ENCODE data around the gene NAA38.
A peak's percentile ranks its signal among the peaks of the same experiment; 100 is the strongest.

NAA38 gene

GRCh38 chr17:7852919-7853690 lies 4.3 kb downstream of the NAA38 start:
- peak; percentile 77 for DNase-seq (ENCODE audit: low read depth, low spot score)

DNA sequence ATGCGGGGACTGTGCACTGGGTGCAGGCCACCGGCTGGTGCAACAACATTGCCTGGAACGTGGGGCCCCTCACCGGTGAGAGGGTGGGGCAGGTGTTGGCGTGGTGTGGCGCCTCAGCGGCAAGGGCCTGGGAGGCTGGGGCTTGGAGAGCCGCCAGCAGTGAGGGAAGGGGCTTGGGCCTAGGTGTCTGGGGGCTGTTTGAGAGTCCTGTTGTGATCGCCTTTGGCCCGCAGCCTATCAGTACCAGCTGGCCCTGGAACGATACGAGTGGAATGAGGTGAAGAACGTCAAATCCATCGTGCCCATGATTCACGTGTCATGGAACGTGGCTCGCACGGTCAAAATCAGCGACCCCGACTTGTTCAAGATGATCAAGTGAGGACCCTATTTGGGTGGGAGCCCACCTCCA lies 5.1 kb downstream of the NAA38 start:
- DNase-seq (ENCODE audit: low read depth, low spot score), result no peak

DNA sequence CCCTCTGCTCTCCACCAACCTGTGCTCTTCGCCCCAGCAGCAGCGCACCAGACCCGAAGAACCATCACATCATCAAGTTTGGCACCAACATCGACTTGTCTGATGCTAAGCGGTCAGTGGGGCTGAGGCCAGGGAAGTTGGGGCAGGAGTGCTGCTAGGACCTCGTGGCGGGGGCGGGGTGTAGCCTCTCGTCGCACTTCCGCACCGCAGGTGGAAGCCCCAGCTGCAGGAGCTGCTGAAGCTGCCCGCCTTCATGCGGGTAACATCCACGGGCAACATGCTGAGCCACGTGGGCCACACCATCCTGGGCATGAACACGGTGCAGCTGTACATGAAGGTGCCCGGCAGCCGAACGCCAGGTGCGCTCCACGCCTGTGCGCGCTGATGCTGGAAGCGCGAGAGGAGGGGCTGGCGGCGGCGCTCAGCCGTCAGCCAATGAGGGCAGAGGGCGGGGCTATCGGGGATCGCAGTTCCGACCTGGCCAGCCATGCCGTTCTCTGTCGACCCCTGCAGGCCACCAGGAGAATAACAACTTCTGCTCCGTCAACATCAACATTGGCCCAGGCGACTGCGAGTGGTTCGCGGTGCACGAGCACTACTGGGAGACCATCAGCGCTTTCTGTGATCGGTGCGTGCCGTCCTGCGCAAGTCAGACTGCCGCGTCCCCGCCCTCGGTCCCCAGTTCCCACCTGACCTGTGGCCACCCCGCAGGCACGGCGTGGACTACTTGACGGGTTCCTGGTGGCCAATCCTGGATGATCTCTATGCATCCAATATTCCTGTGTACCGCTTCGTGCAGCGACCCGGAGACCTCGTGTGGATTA lies 5.7 kb downstream of the NAA38 start:
- peak; percentile 94 for DNase-seq (ENCODE audit: low read depth, low spot score)

DNA sequence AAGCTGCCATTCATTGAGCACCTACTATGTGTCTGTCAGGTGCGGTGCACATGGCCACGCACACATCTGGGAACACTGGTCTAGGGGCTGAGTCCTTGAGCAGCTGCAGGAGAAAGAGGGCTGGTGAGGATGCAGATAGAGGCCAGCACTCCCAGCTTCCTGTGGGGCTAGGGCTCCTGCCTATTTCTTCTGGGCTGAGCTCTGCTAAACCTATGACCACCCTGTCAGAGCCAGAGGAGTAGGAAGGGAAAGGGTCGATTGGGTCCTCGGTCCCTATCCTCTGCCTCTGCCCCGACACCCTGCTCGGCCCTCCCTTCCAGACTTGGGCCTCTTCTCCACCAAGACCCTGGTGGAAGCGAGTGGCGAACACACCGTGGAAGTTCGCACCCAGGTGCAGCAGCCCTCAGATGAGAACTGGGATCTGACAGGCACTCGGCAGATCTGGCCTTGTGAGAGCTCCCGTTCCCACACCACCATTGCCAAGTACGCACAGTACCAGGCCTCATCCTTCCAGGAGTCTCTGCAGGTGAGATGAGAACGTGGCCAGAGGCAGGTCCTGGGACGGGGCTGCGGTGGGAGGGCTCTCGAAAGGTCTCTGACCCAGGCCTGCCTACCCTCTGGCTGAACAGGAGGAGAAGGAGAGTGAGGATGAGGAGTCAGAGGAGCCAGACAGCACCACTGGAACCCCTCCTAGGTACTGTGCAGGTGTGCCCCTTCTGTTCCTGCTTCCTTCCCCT lies 6.5 kb downstream of the NAA38 start:
- no peak for DNase-seq (ENCODE audit: low read depth, low spot score)

DNA sequence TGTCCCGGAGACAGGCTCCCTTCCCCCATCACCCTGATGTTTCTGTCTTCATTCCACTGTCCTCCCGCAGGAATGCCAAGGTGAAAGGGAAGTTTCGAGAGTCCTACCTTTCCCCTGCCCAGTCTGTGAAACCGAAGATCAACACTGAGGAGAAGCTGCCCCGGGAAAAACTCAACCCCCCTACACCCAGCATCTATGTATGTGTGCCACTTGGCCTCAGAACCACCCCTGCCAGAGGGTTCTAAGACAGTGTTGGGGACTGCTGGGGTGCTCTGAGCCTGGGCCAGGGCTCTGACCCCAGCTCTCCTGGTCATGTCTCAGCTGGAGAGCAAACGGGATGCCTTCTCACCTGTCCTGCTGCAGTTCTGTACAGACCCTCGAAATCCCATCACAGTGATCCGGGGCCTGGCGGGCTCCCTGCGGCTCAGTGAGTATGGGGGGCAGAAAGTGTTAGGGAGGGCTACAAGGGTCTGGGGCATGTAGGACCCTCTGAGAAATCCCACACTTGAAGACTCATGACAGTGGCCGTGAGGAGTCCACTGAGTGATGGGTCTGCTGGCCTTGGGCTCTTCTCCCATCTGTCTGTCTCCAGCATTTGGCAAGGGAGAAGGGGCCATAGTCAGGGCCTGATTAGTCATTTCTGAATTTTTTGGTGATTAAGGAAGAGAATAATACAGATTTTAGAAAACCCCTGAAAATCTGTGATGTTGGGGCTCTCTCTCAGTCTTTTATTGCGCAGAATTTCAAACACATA lies 7.4 kb downstream of the NAA38 start:
- no peak for DNase-seq (ENCODE audit: low read depth, low spot score)

DNA sequence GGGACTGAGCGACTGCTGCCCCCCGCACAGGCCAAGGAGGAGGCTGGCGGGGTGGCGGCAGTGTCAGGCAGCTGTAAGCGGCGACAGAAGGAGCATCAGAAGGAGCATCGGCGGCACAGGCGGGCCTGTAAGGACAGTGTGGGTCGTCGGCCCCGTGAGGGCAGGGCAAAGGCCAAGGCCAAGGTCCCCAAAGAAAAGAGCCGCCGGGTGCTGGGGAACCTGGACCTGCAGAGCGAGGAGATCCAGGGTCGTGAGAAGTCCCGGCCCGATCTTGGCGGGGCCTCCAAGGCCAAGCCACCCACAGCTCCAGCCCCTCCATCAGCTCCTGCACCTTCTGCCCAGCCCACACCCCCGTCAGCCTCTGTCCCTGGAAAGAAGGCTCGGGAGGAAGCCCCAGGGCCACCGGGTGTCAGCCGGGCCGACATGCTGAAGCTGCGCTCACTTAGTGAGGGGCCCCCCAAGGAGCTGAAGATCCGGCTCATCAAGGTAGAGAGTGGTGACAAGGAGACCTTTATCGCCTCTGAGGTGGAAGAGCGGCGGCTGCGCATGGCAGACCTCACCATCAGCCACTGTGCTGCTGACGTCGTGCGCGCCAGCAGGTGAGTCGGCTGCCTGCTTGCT lies 8.1 kb downstream of the NAA38 start:
- DNase-seq (ENCODE audit: low read depth, low spot score), result no peak

DNA sequence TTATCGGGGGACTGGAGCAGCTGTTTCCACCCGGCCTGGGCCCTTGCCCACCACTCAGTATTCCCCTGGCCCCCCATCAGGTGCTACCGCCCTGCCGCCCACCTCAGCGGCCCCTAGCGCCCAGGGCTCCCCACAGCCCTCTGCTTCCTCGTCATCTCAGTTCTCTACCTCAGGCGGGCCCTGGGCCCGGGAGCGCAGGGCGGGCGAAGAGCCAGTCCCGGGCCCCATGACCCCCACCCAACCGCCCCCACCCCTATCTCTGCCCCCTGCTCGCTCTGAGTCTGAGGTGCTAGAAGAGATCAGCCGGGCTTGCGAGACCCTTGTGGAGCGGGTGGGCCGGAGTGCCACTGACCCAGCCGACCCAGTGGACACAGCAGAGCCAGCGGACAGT lies 8.6 kb downstream of the NAA38 start:
- no peak for DNase-seq (ENCODE audit: low read depth, low spot score)

DNA sequence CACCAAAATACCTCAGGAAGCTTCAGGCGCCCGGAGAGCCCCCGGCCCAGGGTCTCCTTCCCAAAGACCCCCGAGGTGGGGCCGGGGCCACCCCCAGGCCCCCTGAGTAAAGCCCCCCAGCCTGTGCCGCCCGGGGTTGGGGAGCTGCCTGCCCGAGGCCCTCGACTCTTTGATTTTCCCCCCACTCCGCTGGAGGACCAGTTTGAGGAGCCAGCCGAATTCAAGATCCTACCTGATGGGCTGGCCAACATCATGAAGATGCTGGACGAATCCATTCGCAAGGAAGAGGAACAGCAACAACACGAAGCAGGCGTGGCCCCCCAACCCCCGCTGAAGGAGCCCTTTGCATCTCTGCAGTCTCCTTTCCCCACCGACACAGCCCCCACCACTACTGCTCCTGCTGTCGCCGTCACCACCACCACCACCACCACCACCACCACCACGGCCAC lies 9.2 kb downstream of the NAA38 start:
- DNase-seq (ENCODE audit: low read depth, low spot score), result no peak

DNA sequence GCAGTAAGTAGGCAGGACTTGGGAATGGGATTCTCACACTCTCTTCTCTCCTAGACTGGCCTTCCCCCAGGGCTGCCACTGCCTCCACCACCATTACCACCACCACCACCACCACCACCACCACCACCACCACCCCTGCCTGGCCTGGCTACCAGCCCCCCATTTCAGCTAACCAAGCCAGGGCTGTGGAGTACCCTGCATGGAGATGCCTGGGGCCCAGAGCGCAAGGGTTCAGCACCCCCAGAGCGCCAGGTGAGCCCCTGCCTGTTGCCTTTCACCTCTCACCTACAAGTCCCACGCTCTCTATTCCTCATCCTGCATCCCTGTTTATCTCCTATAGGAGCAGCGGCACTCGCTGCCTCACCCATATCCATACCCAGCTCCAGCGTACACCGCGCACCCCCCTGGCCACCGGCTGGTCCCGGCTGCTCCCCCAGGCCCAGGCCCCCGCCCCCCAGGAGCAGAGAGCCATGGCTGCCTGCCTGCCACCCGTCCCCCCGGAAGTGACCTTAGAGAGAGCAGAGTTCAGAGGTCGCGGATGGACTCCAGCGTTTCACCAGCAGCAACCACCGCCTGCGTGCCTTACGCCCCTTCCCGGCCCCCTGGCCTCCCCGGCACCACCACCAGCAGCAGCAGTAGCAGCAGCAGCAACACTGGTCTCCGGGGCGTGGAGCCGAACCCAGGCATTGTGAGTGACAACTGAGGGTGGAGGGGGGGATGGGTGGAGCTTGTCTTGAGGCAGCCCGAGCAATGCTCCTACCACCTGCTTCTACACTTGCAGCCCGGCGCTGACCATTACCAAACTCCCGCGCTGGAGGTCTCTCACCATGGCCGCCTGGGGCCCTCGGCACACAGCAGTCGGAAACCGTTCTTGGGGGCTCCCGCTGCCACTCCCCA lies 10.3 kb downstream of the NAA38 start:
- no peak for DNase-seq (ENCODE audit: low read depth, low spot score)

GRCh38 chr17:7846063-7846735 lies 11.2 kb downstream of the NAA38 start:
- no peak for DNase-seq (ENCODE audit: low read depth, low spot score)

- no peak for DNase-seq (ENCODE audit: low read depth, low spot score)
These were observed 11.8 kb downstream of the NAA38 start for GRCh38 chr17:7845359-7846062.

DNA sequence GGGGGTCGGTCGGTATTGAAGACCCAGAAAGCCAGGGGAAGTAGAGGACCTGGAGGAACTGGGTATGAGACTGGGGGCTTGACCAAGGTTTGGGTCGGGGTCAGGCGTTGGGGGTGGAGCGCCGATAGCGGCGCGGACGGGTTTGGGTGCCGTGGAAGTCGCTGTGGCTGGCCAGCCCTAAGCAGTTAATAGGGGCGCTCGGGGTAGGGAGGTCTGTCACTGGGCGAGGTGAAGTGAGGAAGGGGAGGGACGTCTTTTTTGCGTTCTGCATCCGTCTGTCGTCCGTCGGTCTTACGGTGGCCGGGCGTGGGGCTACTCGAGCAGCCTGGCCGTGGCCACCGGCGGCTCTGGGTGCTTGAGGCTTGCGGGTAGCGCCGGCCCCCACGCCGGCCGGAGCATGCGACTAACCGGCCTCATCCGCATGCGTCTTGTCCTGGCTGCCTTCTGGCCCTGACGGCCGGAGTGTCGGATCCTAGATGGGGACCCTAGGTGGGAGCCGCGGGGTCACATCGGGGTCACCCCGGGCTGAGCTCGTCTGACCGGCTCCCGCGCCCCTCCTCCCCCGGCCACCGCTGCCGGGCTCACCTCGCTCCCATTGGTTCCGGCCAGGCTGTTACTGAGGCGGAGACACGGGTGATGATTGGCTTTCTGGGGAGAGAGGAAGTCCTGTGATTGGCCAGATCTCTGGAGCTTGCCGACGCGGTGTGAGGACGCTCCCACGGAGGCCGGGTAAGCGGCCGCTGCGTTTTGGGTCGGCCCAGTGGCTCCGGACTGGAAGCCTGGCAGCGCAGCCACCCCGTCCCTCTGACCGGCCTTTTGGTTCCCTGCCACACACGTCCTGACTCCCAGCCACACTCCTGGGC lies 12.8 kb downstream of the NAA38 start:
- DNase-seq (ENCODE audit: low read depth, low spot score), result peak; percentile 96

DNA sequence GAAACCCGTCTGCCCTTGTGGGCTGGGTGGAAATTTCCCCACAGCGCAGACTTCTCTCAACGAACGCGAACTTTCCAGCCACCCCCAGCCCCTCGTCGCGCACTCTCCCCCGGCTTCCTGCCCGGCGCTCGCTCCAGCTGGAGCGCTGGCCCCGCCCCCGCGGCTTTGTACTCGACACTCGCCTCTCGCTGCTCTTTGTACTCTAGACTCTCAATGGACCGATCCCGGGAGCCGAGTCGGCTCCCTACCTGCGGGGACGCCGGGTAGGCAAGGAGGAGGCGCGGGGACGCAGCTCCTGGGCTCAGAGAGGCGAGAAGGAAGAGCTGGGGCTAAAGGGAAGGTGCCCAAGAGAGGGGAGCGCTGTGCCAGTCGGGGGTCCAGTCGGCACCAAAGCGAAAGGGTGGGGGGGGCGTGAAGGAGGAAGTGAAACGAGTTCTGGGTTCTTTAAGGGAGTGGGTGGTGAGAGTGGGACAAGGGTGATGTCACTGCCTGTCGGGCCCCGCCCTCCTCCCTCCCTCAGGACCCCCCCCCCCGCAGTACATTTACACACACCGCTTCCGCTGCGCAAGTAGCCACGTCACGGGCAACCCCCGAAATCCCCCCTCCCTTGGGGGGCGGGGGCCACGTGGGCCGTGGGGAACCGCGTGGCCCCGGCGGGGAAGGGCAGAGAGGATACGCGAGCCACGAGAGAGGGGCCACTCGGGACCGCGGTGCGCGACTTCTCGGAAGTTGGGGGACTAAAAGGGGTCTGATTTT lies 13.6 kb downstream of the NAA38 start:
- DNase-seq (ENCODE audit: low read depth, low spot score), result peak; percentile 88

- DNase-seq (ENCODE audit: low read depth, low spot score), result peak; percentile 68
These were observed 14.2 kb downstream of the NAA38 start for GRCh38 chr17:7843257-7843535.

GRCh38 chr17:7842380-7843256 lies 14.7 kb downstream of the NAA38 start:
- DNase-seq (ENCODE audit: low read depth, low spot score), result peak; percentile 70

- peak; percentile 93 for DNase-seq (ENCODE audit: low read depth, low spot score)
These were observed 15.4 kb downstream of the NAA38 start for GRCh38 chr17:7841915-7842379.
